Activated naive CD4-positive, alpha-beta T cell treated with anti-CD3 and anti-CD28 coated beads, Interleukin-2, amount 50 U/mL, for 24 hours (primary cell): ENCODE results near the gene KANK2.
A peak's percentile ranks its signal among the peaks of the same experiment; 100 is the strongest.

Experiments
- H3K27ac Mint-ChIP-seq: one replicate; pipeline ENCODE4 v1.8.0; 2021; ENCODE audit warnings: mild to moderate bottlenecking, mixed read lengths
- H3K27me3 Mint-ChIP-seq: one replicate; pipeline ENCODE4 v1.8.0; 2021; ENCODE audit warnings: mixed read lengths
- H3K36me3 Mint-ChIP-seq: one replicate; pipeline ENCODE4 v1.8.0; 2021; ENCODE audit warnings: mixed read lengths
- H3K4me1 Mint-ChIP-seq: one replicate; pipeline ENCODE4 v1.8.0; 2021; ENCODE audit warnings: mixed read lengths
- H3K4me3 Mint-ChIP-seq: one replicate; pipeline ENCODE4 v1.8.0; 2021; ENCODE audit warnings: mild to moderate bottlenecking, mixed read lengths
- H3K9me3 Mint-ChIP-seq: one replicate; pipeline ENCODE4 v1.8.0; 2021; ENCODE audit warnings: mixed read lengths

KANK2 gene

DNA sequence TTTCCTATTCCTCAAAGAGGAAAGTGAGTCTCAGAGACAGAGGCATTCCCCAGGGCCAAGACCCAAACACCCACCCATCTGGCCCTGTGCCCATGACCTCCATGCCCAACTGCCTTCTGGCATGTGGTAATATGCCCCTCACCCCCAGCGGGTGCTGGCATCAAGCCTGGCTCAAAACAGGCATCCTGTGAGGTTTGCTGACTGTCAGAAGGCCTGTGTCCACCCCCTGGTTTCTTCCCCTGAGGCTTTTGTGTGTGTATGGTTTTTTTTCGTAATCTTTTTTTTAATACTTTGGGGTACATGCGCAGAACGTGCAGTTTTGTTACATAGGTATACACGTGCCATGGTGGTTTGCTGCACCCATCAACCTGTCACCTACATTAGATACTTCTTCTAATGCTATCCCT lies 7.6 kb upstream of the KANK2 start:
- H3K27me3 Mint-ChIP-seq, result peaks cover 1% of the 10 kb centered on the region
- no peaks in the 10 kb centered on the region for H3K9me3 Mint-ChIP-seq
- no peaks in the 10 kb centered on the region for H3K36me3 Mint-ChIP-seq
- H3K4me3 Mint-ChIP-seq, result no peak overlapping the region
- H3K4me1 Mint-ChIP-seq, result no peaks in the 10 kb centered on the region
- H3K27ac Mint-ChIP-seq, result no peak overlapping the region

DNA sequence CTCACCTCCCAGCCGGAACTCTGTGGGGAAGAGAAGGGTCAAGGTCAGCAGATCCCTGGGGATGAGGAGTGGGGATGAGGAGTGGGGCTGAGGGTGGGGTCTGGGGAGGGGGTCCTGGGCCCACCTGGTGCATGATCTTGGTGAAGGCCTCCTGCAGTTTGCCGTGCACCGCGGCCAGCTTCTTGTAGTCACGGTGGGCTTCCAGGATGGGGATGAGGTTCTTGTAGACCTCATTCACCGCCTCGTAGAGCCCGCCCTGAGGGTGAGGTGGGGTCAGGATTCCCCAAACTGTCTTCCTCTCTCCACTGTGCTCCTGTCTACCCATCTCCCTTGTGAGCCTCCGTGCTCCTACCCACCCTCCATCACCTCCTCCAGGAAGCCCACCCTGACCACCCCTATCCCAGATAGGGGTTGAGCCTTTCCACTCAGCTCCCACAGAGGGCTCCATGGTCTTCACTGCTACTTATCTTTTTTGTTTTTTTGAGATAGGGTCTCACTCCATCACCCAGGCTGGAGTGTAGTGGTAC lies 6.8 kb upstream of the KANK2 start:
- Mint-ChIP-seq H3K36me3 (no peaks in the 10 kb centered on the region), H3K4me1 (no peaks in the 10 kb centered on the region), H3K9me3 (no peaks in the 10 kb centered on the region), H3K27ac (no peak overlapping the region), H3K27me3 (peaks cover 1% of the 10 kb centered on the region), H3K4me3 (no peak overlapping the region)

GRCh38 chr19:11203194-11204075 lies 6.1 kb upstream of the KANK2 start:
- Mint-ChIP-seq H3K4me3 (no peak overlapping the region), H3K36me3 (no peaks in the 10 kb centered on the region), H3K9me3 (no peaks in the 10 kb centered on the region), H3K27ac (no peak overlapping the region), H3K27me3 (peaks cover 1% of the 10 kb centered on the region), H3K4me1 (no peaks in the 10 kb centered on the region)

DNA sequence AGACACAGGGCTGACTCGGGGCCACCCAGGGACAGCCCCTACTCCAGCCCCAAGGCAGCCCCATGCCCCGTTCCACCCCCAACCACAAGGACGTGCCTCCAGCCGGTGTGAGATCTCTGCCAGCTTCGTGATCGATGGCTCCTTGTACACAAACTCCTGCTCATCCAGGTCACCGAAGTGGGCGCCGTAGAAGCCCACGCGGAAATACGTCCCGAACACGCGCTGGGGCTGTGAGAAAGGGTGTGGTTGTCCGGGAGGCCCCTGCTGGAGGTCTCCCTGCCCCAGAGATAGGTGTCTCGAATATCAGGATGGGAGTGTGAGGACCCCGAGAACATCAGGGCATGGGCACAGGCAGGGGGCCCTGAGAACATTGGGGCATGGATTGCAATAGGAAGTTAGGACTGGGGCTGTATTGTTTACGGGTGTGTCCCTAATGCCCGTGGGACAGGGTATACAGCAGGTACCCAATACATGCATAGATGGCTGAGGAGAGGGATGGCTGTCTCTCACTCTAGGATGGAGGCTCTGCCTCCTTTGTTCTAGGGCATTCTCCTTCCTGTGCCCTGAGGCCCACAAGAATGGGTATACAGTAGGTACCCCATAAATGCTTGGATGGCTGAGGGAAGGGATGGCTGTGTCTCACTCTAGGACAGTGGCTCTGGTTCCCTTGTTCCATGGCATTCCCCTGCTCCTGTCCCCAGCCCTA lies 5.3 kb upstream of the KANK2 start:
- no peak overlapping the region for H3K4me3 Mint-ChIP-seq
- H3K9me3 Mint-ChIP-seq, result no peaks in the 10 kb centered on the region
- H3K27me3 Mint-ChIP-seq, result peaks cover 1% of the 10 kb centered on the region
- H3K4me1 Mint-ChIP-seq, result no peaks in the 10 kb centered on the region
- H3K27ac Mint-ChIP-seq, result no peak overlapping the region
- no peaks in the 10 kb centered on the region for H3K36me3 Mint-ChIP-seq

GRCh38 chr19:11201791-11202190 lies 4.4 kb upstream of the KANK2 start:
- no peak overlapping the region for H3K4me3 Mint-ChIP-seq
- peaks cover 1% of the 10 kb centered on the region for H3K27me3 Mint-ChIP-seq
- H3K4me1 Mint-ChIP-seq, result no peaks in the 10 kb centered on the region
- H3K9me3 Mint-ChIP-seq, result no peaks in the 10 kb centered on the region
- no peak overlapping the region for H3K27ac Mint-ChIP-seq
- no peaks in the 10 kb centered on the region for H3K36me3 Mint-ChIP-seq

GRCh38 chr19:11200931-11201330 lies 3.6 kb upstream of the KANK2 start:
- Mint-ChIP-seq H3K4me1 (no peaks in the 10 kb centered on the region), H3K4me3 (no peak overlapping the region), H3K27me3 (peaks cover 3% of the 10 kb centered on the region), H3K36me3 (no peaks in the 10 kb centered on the region), H3K9me3 (no peaks in the 10 kb centered on the region), H3K27ac (no peak overlapping the region)

DNA sequence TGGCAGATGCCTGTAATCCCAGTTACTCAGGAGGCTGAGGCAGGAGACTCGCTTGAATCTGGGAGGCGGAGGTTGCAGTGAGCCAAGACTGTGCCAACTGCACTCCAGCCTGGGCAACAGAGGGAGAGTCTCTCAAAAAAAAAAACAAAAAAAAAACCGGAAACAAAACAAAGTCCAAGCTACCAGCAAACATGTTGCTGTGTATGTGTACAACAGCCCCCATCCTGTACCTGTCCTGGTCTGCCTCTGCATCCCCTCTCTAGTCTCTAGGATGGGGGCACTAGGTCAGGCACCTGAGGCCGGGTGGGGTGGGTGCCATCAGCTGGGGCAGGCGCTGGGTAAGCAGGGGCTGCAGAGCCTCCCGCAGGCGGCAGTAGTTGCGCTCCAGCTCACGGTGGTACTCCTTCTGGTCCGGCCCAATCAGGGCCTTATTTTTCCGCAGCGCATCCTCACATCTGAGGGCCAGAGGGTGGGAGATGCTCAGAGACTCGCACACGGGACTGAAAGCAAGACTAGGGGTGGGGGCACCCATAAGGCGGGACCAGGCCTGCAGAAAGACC lies 2.8 kb upstream of the KANK2 start:
- Mint-ChIP-seq H3K4me1 (peaks cover 5% of the 10 kb centered on the region), H3K36me3 (no peaks in the 10 kb centered on the region)

DNA sequence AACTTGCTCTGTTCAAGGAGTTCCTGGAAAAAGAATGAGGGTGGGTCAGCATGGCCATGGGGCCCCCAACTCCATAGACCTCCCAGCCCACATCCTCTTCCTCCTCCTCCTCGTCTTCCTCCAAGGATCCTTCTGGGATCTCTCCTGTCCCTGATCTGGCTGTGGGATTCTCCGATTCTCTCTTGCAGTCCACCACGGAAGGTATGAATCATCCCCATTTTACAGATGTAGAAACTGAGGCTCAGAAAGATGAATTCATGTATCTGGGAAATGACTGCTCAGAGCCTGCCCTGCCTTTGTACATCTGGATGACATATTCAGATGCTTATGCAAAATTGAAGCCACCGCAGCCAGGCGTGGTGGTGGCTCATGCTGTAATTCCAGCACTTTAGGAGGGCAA lies 2.2 kb upstream of the KANK2 start:
- Mint-ChIP-seq H3K4me3 (no peak overlapping the region), H3K9me3 (no peaks in the 10 kb centered on the region), H3K27ac (no peak overlapping the region), H3K4me1 (peaks cover 5% of the 10 kb centered on the region), H3K36me3 (no peaks in the 10 kb centered on the region), H3K27me3 (peaks cover 7% of the 10 kb centered on the region)

More for the DNA sequence above, 2.8 kb upstream of the KANK2 start:
- Mint-ChIP-seq H3K27me3 (peaks cover 7% of the 10 kb centered on the region), H3K9me3 (no peaks in the 10 kb centered on the region), H3K4me3 (no peak overlapping the region), H3K27ac (no peak overlapping the region)

- no peaks in the 10 kb centered on the region for H3K36me3 Mint-ChIP-seq
- H3K27me3 Mint-ChIP-seq, result peaks cover 5% of the 10 kb centered on the region
- no peaks in the 10 kb centered on the region for H3K9me3 Mint-ChIP-seq
- no peak overlapping the region for H3K4me3 Mint-ChIP-seq
- H3K4me1 Mint-ChIP-seq, result peaks cover 5% of the 10 kb centered on the region
- H3K27ac Mint-ChIP-seq, result no peak overlapping the region
Observed at GRCh38 chr19:11198769-11199424, 1.6 kb upstream of the KANK2 start.

- peaks cover 5% of the 10 kb centered on the region for H3K4me1 Mint-ChIP-seq
- no peak overlapping the region for H3K27ac Mint-ChIP-seq
Observed at GRCh38 chr19:11198175-11198534, 810 bp upstream of the KANK2 start.

DNA sequence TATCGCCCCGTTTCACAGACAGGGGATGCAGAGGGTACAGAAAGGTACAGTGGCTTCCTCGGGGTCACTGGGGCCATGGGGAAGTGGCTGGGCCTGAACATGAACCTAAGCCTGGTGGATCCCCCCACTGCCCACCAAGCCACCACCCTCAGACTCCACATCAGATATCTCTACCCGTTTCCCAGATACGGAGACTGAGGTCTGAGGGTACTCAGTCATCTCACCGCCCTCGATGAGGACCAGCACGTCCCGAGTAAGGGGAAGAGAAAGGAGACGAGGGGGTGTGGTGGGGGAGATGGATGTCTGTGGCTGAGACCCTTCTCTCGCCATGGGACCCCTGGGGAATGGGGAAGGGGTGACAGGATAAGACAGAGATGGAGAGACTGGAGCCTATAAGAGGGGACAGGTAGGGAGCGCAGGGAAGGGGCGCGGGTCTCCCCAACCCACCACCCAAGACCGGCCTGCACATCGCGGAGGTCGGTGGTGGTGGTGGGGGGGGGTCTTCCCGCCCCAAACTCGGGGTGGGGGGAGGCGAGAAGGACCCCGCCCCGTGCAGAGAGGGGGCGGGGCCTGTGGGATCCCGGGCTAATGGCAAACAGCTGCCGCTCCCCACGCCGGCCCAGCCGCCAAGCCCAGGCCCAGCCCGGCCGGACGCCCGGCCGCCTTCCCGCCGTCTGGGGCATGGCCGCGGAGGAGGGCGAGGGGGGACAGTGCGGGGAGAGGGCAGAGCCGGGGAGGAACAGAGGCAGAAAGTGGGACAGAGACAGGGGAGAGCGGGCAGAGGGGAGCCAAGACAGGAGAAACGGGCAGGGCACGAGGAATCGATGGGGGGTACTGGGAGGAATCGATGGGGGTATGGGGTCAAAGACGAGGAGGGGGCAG lies 698 bp downstream of the KANK2 start:
- Mint-ChIP-seq H3K27ac (no peak overlapping the region), H3K36me3 (no peaks in the 10 kb centered on the region), H3K27me3 (peaks cover 5% of the 10 kb centered on the region), H3K4me1 (peaks cover 5% of the 10 kb centered on the region), H3K9me3 (no peaks in the 10 kb centered on the region), H3K4me3 (peak overlapping the region; percentile 74)

More at GRCh38 chr19:11198175-11198534, 810 bp upstream of the KANK2 start:
- Mint-ChIP-seq H3K4me3 (peak overlapping the region; percentile 78), H3K9me3 (no peaks in the 10 kb centered on the region), H3K36me3 (no peaks in the 10 kb centered on the region), H3K27me3 (peaks cover 5% of the 10 kb centered on the region)

DNA sequence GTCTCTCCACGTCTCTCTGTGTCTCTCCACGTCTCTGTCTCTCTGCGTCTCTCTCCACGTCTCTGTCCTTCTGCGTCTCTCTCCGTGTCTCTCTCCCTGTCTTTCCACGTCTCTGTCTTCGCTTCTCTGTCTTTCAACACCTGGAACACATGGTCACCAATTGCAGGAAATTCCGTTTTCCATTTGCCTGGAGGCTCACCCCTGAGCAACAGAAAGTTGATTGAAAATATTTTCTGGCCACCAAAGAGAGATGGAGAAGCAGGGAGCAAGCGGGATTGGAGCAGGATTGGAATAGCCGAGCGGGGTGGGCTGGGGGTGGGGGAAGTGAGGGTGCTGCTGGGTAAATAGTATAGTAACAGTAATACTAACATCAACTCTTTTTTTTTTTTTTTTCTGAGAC lies 1.7 kb downstream of the KANK2 start:
- Mint-ChIP-seq H3K27ac (no peak overlapping the region), H3K36me3 (no peaks in the 10 kb centered on the region), H3K9me3 (no peaks in the 10 kb centered on the region), H3K4me3 (peak overlapping the region; percentile 8), H3K27me3 (peaks cover 5% of the 10 kb centered on the region), H3K4me1 (peaks cover 5% of the 10 kb centered on the region)

DNA sequence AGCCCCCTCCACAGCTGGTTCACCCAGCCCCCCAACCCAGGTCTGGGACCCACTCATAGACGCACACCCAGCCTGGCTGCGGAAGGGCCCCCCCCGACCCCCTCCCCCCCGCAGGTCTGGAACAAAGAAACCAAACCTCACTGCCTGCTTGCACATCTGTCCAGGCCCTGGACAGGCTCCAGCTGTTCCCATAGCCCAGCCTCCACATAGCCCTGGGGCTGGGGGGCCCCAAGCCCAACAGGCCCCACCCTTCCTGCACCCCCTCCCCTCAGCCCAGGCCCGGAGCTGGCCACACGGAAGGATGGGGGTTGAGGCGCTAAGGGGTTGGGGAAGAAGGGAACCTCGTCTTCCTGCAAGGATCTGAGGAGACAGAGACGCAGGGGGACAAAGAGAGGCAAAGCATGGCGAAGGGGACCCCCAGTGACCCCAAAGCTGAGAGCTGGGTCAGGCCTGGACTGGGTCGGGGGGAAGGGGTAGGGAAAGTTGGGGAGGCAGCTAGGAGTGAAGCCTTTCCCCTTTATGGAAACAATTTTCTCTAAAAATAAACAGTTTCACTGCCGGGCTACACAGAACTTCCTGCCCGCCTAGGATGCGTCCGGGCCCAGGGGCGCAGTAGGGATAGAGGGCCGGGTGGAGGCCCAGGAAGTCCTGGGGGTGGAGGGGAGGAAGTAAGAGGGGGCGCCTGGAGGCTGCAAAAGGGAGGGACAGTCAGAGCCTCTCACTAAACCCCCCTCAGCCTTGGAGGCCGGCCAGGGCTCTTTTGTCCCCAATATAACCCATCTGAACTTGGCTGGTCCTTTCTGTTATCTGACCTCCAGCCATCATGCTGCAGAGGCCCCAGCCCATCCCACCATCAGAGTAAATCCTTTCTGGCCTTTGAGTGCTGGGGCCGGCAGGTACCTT lies 2.4 kb downstream of the KANK2 start:
- Mint-ChIP-seq H3K4me3 (no peak overlapping the region), H3K9me3 (no peaks in the 10 kb centered on the region), H3K36me3 (no peaks in the 10 kb centered on the region), H3K4me1 (peaks cover 5% of the 10 kb centered on the region), H3K27ac (no peak overlapping the region), H3K27me3 (peaks cover 5% of the 10 kb centered on the region)

DNA sequence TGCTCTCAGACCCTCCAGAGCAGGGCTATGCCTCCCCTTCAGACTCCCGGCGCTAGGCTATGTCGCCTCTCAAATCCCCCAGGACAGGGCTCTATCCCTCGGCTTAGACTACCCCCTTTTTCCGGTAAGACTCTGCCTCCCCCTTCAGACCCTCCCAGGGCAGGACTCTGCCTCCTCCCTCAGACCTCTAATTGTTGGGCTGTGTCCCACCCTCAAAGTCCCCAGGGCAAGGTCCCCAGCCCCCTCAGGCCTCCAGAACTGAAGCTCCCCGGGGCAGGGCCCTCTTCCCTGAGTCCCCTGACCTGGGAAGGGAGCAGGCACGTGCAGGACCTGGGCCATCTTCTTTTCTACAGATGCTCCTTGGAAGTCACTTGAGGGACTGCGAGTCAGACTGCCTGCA lies 3.2 kb downstream of the KANK2 start:
- H3K36me3 Mint-ChIP-seq, result no peaks in the 10 kb centered on the region
- peaks cover 5% of the 10 kb centered on the region for H3K27me3 Mint-ChIP-seq
- H3K9me3 Mint-ChIP-seq, result no peaks in the 10 kb centered on the region
- H3K4me1 Mint-ChIP-seq, result peaks cover 5% of the 10 kb centered on the region
- H3K27ac Mint-ChIP-seq, result no peak overlapping the region
- H3K4me3 Mint-ChIP-seq, result no peak overlapping the region
